Ovary (tissue), 3 donors: ENCODE data around the gene MIOS.

ENCODE experiments used
- CTCF ChIP-seq, 3 donors: fragments of 450-650 bp in 2 of 3; fragments of 200-600 bp in 1 of 3; IDR thresholded peaks; one replicate each; pipeline versions ENCODE4 v1.5.1 to v1.8.0; 2016 to 2022; ENCODE audit warnings: antibody characterized with exemption in 3 of 3, mild to moderate bottlenecking in 1 of 3
- EP300 ChIP-seq: sonication (generic); formaldehyde crosslinking; IDR thresholded peaks from one replicate; pipeline ENCODE4 v1.6.1; 2017; ENCODE audit warnings: antibody characterized with exemption
- donor health status: DM: no; HTN: no; CAD: no.

- TF ChIP-seq EP300 (no peak), CTCF (IDR thresholded peaks at IDR 0.05) (no peak)
Observed at GRCh38 chr7:7527047-7527446, 39.6 kb upstream of the MIOS start.
